HEK293 (cell line): ENCODE results near the gene PHKG2.
A peak's percentile ranks its signal among the peaks of the same experiment; 100 is the strongest.

Experiments
- BCL6B ChIP-seq: fragments of 450-650 bp; formaldehyde crosslinking; IDR thresholded peaks from 2 replicates; pipeline ENCODE4 v1.5.1; 2017; ENCODE audit warnings: missing biosample characterization, missing genetic modification characterization
- ELK4 ChIP-seq: IDR thresholded peaks from 2 replicates; pipeline ENCODE4 v1.6.1; 2011; ENCODE audit warnings: mild to moderate bottlenecking, low read depth, low read length, borderline replicate concordance
- GLIS1 ChIP-seq: fragments of 450-650 bp; formaldehyde crosslinking; IDR thresholded peaks from 2 replicates; pipeline ENCODE4 v1.5.1; 2016; ENCODE audit warnings: missing biosample characterization, missing genetic modification characterization
- HOXA7 ChIP-seq: sonication (generic); formaldehyde crosslinking; IDR thresholded peaks from 2 replicates; pipeline ENCODE4 v1.8.1; 2022; ENCODE audit warnings: missing genetic modification reagents, borderline replicate concordance
- KLF1 ChIP-seq: fragments of 450-650 bp; formaldehyde crosslinking; IDR thresholded peaks from 2 replicates; pipeline ENCODE4 v1.5.1; 2016; ENCODE audit warnings: missing biosample characterization, missing genetic modification characterization
- PATZ1 ChIP-seq: fragments of 450-650 bp; formaldehyde crosslinking; IDR thresholded peaks from 2 replicates; pipeline ENCODE4 v1.5.1; 2016; ENCODE audit warnings: missing biosample characterization, missing genetic modification characterization
- SCRT1 ChIP-seq: fragments of 450-650 bp; formaldehyde crosslinking; IDR thresholded peaks from 2 replicates; pipeline ENCODE4 v1.5.1; 2016; ENCODE audit warnings: missing biosample characterization, missing genetic modification characterization, borderline replicate concordance
- SETDB1 ChIP-seq: IDR thresholded peaks from one replicate; pipeline ENCODE4 v1.6.1; 2017; ENCODE audit warnings: mild to moderate bottlenecking, low read length, moderate library complexity, mixed read lengths; ENCODE audit not compliant: insufficient read length
- TRIM28 ChIP-seq: IDR thresholded peaks from 2 replicates; pipeline ENCODE4 v1.6.1; 2011; ENCODE audit warnings: low read length, control low read depth, borderline replicate concordance
- WT1 ChIP-seq: fragments of 450-650 bp; formaldehyde crosslinking; IDR thresholded peaks from 2 replicates; pipeline ENCODE4 v1.5.1; 2016; ENCODE audit warnings: missing biosample characterization, missing genetic modification characterization
- YY1 ChIP-seq: fragments of 450-650 bp; formaldehyde crosslinking; IDR thresholded peaks from 2 replicates; pipeline ENCODE4 v1.5.1; 2018; ENCODE audit warnings: missing biosample characterization, missing genetic modification characterization
- ZBTB8A ChIP-seq: fragments of 450-650 bp; formaldehyde crosslinking; IDR thresholded peaks from 2 replicates; pipeline ENCODE4 v1.5.1; 2016; ENCODE audit warnings: missing biosample characterization, missing genetic modification characterization
- ZFP69B ChIP-seq: fragments of 450-650 bp; formaldehyde crosslinking; IDR thresholded peaks from 2 replicates; pipeline ENCODE4 v1.5.1; 2016; ENCODE audit warnings: missing biosample characterization, missing genetic modification characterization
- ZNF155 ChIP-seq: fragments of 450-650 bp; formaldehyde crosslinking; IDR thresholded peaks from 2 replicates; pipeline ENCODE4 v1.5.1; 2016; ENCODE audit warnings: missing biosample characterization, missing genetic modification characterization
- ZNF175 ChIP-seq: fragments of 450-650 bp; formaldehyde crosslinking; IDR thresholded peaks from 2 replicates; pipeline ENCODE4 v1.5.1; 2016; ENCODE audit warnings: missing biosample characterization, missing genetic modification characterization
- ZNF266 ChIP-seq: fragments of 450-650 bp; formaldehyde crosslinking; IDR thresholded peaks from 2 replicates; pipeline ENCODE4 v1.5.1; 2016; ENCODE audit warnings: missing biosample characterization, missing genetic modification characterization, low read depth
- ZNF280D ChIP-seq: fragments of 450-650 bp; formaldehyde crosslinking; IDR thresholded peaks from 2 replicates; pipeline ENCODE4 v1.5.1; 2016; ENCODE audit warnings: missing biosample characterization, missing genetic modification characterization
- ZNF324 ChIP-seq: fragments of 450-650 bp; formaldehyde crosslinking; IDR thresholded peaks from 2 replicates; pipeline ENCODE4 v1.5.1; 2016; ENCODE audit warnings: missing biosample characterization, missing genetic modification characterization
- ZNF366 ChIP-seq: fragments of 450-650 bp; formaldehyde crosslinking; conservative IDR thresholded peaks from 2 replicates; pipeline ENCODE4 v1.5.1; 2016; ENCODE audit warnings: missing biosample characterization, missing genetic modification characterization
- ZNF394 ChIP-seq: fragments of 450-650 bp; formaldehyde crosslinking; IDR thresholded peaks from 2 replicates; pipeline ENCODE4 v1.5.1; 2016; ENCODE audit warnings: missing biosample characterization, missing genetic modification characterization, mild to moderate bottlenecking, moderate library complexity, borderline replicate concordance
- ZNF514 ChIP-seq: fragments of 450-650 bp; formaldehyde crosslinking; IDR thresholded peaks from 2 replicates; pipeline ENCODE4 v1.5.1; 2016; ENCODE audit warnings: missing biosample characterization, missing genetic modification characterization
- ZNF561 ChIP-seq: fragments of 450-650 bp; IDR thresholded peaks from 2 replicates; pipeline ENCODE4 v1.5.1; 2018; ENCODE audit warnings: missing biosample characterization, missing genetic modification characterization, borderline replicate concordance
- ZNF571 ChIP-seq: fragments of 450-650 bp; formaldehyde crosslinking; IDR thresholded peaks from 2 replicates; pipeline ENCODE4 v1.5.0; 2017; ENCODE audit warnings: missing biosample characterization, missing genetic modification characterization
- ZNF600 ChIP-seq: fragments of 450-650 bp; formaldehyde crosslinking; IDR thresholded peaks from 2 replicates; pipeline ENCODE4 v1.5.1; 2016; ENCODE audit warnings: missing biosample characterization, missing genetic modification characterization
- ZNF629 ChIP-seq: fragments of 450-650 bp; formaldehyde crosslinking; IDR thresholded peaks from 2 replicates; pipeline ENCODE4 v1.5.1; 2017; ENCODE audit warnings: missing biosample characterization, missing genetic modification characterization
- ZNF639 ChIP-seq: fragments of 450-650 bp; formaldehyde crosslinking; IDR thresholded peaks from 2 replicates; pipeline ENCODE4 v1.5.1; 2016; ENCODE audit warnings: missing biosample characterization, missing genetic modification characterization
- ZNF692 ChIP-seq: fragments of 450-650 bp; formaldehyde crosslinking; IDR thresholded peaks from 2 replicates; pipeline ENCODE4 v1.5.1; 2016; ENCODE audit warnings: missing biosample characterization, missing genetic modification characterization
- ZNF701 ChIP-seq: fragments of 450-650 bp; formaldehyde crosslinking; IDR thresholded peaks from 2 replicates; pipeline ENCODE4 v1.5.1; 2016; ENCODE audit warnings: missing biosample characterization, missing genetic modification characterization
- ZNF791 ChIP-seq: fragments of 450-650 bp; formaldehyde crosslinking; IDR thresholded peaks from 2 replicates; pipeline ENCODE4 v1.5.1; 2016; ENCODE audit warnings: missing biosample characterization, missing genetic modification characterization
- ZNF843 ChIP-seq: fragments of 450-650 bp; formaldehyde crosslinking; IDR thresholded peaks from 2 replicates; pipeline ENCODE4 v1.5.1; 2016; ENCODE audit warnings: missing biosample characterization, missing genetic modification characterization

The PHKG2 gene

GRCh38 chr16:30747799-30748633 lies at the start of gene PHKG2 (continued):
- TF ChIP-seq SCRT1 (no peak), ZNF280D (tag by site-specific recombination) (no peak), ZFP69B (peak; percentile 55; the same call in 1 of the 2 replicates), SETDB1 (no peak), ZNF561 (tag by site-specific recombination) (no peak; the same call in 1 of the 2 replicates), PATZ1 (peak; percentile 78), TRIM28 (peak; percentile 31; the same call in 1 of the 2 replicates), ZNF629 (tag by site-specific recombination) (peak; percentile 74; the same call in 1 of the 2 replicates), ZNF843 (tag by site-specific recombination) (peak; percentile 47; the same call in 1 of the 2 replicates), ZNF791 (tag by site-specific recombination) (no peak), ZNF394 (tag by site-specific recombination) (peak; percentile 43; the same call in 1 of the 2 replicates), ZNF692 (peak; percentile 82; the same call in 1 of the 2 replicates), ZNF639 (tag by site-specific recombination) (no peak; the same call in 1 of the 2 replicates), ZNF324 (peak; percentile 5; the same call in 1 of the 2 replicates), ZNF366 (no peak), ZNF600 (tag by site-specific recombination) (peak; percentile 90), ZBTB8A (peak; percentile 97), ZNF155 (no peak), WT1 (tag by site-specific recombination) (no peak), ZNF266 (tag by site-specific recombination) (no peak), HOXA7 (CRISPR knock-in tag) (no peak), KLF1 (tag by site-specific recombination) (peak; percentile 48), ZNF571 (no peak), ELK4 (peak; percentile 69; the same call in 1 of the 2 replicates), GLIS1 (peak; percentile 21; the same call in 1 of the 2 replicates), ZNF701 (tag by site-specific recombination) (no peak), BCL6B (tag by site-specific recombination) (no peak), ZNF175 (tag by site-specific recombination) (no peak), YY1 (tag by site-specific recombination) (no peak), ZNF514 (tag by site-specific recombination) (no peak)
